Lower lobe of right lung (tissue), 2 donors: ENCODE data around the gene UBE2G2. TPM values are rescaled to one million over a fixed set of nuclear protein-coding genes. Genes with fewer than 3 reads are reported as not detected.

Experiments
- ATAC-seq, 2 donors: fragments of 200-7000 bp; cut with Tn5 transposase; one replicate each; pipeline ENCODE4 v1.9.1; 2020 to 2022; ENCODE audit warnings: mild to moderate bottlenecking in 2 of 2, moderate library complexity in 2 of 2
- DNase-seq: peaks from one replicate; pipeline ENCODE4 v3.0.0-alpha.2; 2020
- H3K27ac ChIP-seq: fragments of 200-600 bp; one replicate; pipeline ENCODE4 v1.8.0; 2022
- H3K27me3 ChIP-seq: fragments of 200-600 bp; one replicate; pipeline ENCODE4 v1.8.0; 2022; ENCODE audit warnings: low read depth
- H3K36me3 ChIP-seq: fragments of 200-600 bp; one replicate; pipeline ENCODE4 v1.8.0; 2022; ENCODE audit warnings: mild to moderate bottlenecking
- H3K4me1 ChIP-seq: fragments of 200-600 bp; one replicate; pipeline ENCODE4 v1.8.0; 2022
- H3K4me3 ChIP-seq: fragments of 200-600 bp; one replicate; pipeline ENCODE4 v1.8.0; 2022; ENCODE audit warnings: mild to moderate bottlenecking
- H3K9me3 ChIP-seq: fragments of 200-600 bp; one replicate; pipeline ENCODE4 v1.8.0; 2022
- CTCF ChIP-seq: fragments of 200-600 bp; IDR thresholded peaks from one replicate; pipeline ENCODE4 v1.8.0; 2022; ENCODE audit warnings: antibody characterized with exemption, mild to moderate bottlenecking
- intact Hi-C: fragments of 100-400 bp; cut with DNase I; formaldehyde crosslinking; loops from one replicate; pipeline ENCODE4 v1.11.0; 2022
- total RNA-seq: library from RNA; stranded (reverse); fragmentation: NEBNext Ultra II Directional; extraction: Animal tissue kit (Norgen Biotek cat#: 25700); gene quantifications from one replicate; pipeline ENCODE4 v1.2.1, GENCODE V29; 2021
- donor health status: DM: no; HTN: yes; CAD: no; lungs with severe emphysema.

The UBE2G2 gene
- total RNA-seq, 1 donor from 2014 or later, result 76.9 TPM

- intact Hi-C loops, result no loop called here
- Histone ChIP-seq H3K9me3 (no peaks in the 10 kb centered on the region), H3K27me3 (peaks cover 45% of the 10 kb centered on the region), H3K4me3 (no peak overlapping the region), H3K27ac (no peak overlapping the region), H3K4me1 (no peaks in the 10 kb centered on the region), H3K36me3 (no peaks in the 10 kb centered on the region)
- DNase-seq (no peak), ATAC-seq (no peak)
- no peak for TF ChIP-seq CTCF
These were observed 72.9 kb downstream of the UBE2G2 start for GRCh38 chr21:44728716-44729115.

GRCh38 chr21:44727757-44728156, 73.9 kb downstream of the UBE2G2 start:
- ATAC-seq, result no peak
- Histone ChIP-seq H3K27ac (no peak overlapping the region), H3K4me1 (no peaks in the 10 kb centered on the region), H3K27me3 (peaks cover 55% of the 10 kb centered on the region), H3K4me3 (no peak overlapping the region), H3K36me3 (no peaks in the 10 kb centered on the region), H3K9me3 (no peaks in the 10 kb centered on the region)
- no peak for TF ChIP-seq CTCF
- no peak for DNase-seq
- intact Hi-C loops, result no loop called here

- intact Hi-C loops, result no loop called here
- no peaks in the 10 kb centered on the region for H3K36me3 ChIP-seq
- DNase-seq (no peak), ATAC-seq (no peak)
- H3K9me3 ChIP-seq, result no peaks in the 10 kb centered on the region
- no peak overlapping the region for H3K27ac ChIP-seq
- no peak overlapping the region for H3K4me3 ChIP-seq
- H3K4me1 ChIP-seq, result no peaks in the 10 kb centered on the region
- peaks cover 57% of the 10 kb centered on the region for H3K27me3 ChIP-seq
- TF ChIP-seq CTCF, result no peak
These were observed 74.3 kb downstream of the UBE2G2 start for GRCh38 chr21:44727321-44727720.

GRCh38 chr21:44726826-44727225, 74.8 kb downstream of the UBE2G2 start:
- Histone ChIP-seq H3K9me3 (no peaks in the 10 kb centered on the region), H3K36me3 (no peaks in the 10 kb centered on the region), H3K4me1 (no peaks in the 10 kb centered on the region), H3K27me3 (peaks cover 56% of the 10 kb centered on the region), H3K27ac (no peak overlapping the region), H3K4me3 (no peak overlapping the region)
- ATAC-seq, result no peak
- no peak for DNase-seq
- intact Hi-C loops, result no loop called here
- TF ChIP-seq CTCF, result no peak

- Histone ChIP-seq H3K27me3 (peaks cover 56% of the 10 kb centered on the region), H3K9me3 (no peaks in the 10 kb centered on the region), H3K36me3 (no peaks in the 10 kb centered on the region), H3K27ac (no peak overlapping the region), H3K4me1 (no peaks in the 10 kb centered on the region), H3K4me3 (no peak overlapping the region)
- ATAC-seq, result no peak
- no peak for DNase-seq
- intact Hi-C loops, result no loop called here
- TF ChIP-seq CTCF, result no peak
These were observed 76.7 kb downstream of the UBE2G2 start for GRCh38 chr21:44724926-44725325.

GRCh38 chr21:44724196-44724595, 77.4 kb downstream of the UBE2G2 start:
- Histone ChIP-seq H3K27ac (no peak overlapping the region), H3K4me1 (no peaks in the 10 kb centered on the region), H3K4me3 (no peak overlapping the region), H3K36me3 (no peaks in the 10 kb centered on the region), H3K9me3 (no peaks in the 10 kb centered on the region), H3K27me3 (peaks cover 59% of the 10 kb centered on the region)
- ATAC-seq, result peak in 1 of 2 donors; percentile 31
- TF ChIP-seq CTCF, result no peak
- intact Hi-C loops, result no loop called here
- DNase-seq, result no peak
